ENCODE data around the gene DND1. TPM values are rescaled to one million over a fixed set of nuclear protein-coding genes. Genes with fewer than 3 reads are reported as not detected.
A peak's percentile ranks its signal among the peaks of the same experiment; 100 is the strongest.
"Not testable (repeated sequence)": the region's sequence is repeated elsewhere in the genome, so short reads cannot be mapped to it uniquely, and the experiment has no call there.

DND1 gene
- total RNA-seq, 6 experiments from 2014 or later: 0.27 to 1.4 (median 0.69) TPM

DNA sequence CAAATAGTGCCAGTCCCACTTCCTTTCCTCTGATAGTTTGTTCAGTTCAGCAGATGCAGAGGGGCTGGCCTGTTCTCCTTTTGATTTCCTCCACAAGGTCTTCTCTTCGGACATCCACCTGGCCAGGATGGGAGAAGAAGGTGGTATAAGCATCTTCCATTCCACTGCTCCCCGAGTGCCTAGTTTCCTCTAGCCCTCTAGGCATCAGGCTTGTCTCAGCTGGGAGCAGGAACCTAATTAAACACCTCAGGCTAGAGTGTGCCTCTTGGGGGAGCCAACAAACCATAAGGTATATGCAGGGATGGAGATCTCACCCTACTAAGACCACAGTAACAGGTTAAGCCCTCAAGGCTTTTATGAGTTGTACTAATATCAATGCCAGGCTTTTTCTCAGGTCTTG, 835 bp upstream of the DND1 start:
- no peaks in the 10 kb centered on the region for H3K4me1 ChIP-seq
- intact Hi-C loops (cut with DNase I): no loop called here
- no peak for ATAC-seq
- DNase-seq: no peak
- TF ChIP-seq POLR2A (IDR thresholded peaks at IDR 0.05) (no peak), CTCF (IDR thresholded peaks at IDR 0.05) (no peak)
- H3K27ac ChIP-seq: no peak overlapping the region
- H3K9me3 ChIP-seq: no peaks in the 10 kb centered on the region
- H3K4me3 ChIP-seq: no peak overlapping the region
- 63% methylated on average over 1 of the region's 2 CpGs for WGBS (ENCODE audit: insufficient coverage, low coverage, low lambda C conversion rate, missing lambda C conversion rate)
- H3K27me3 ChIP-seq: no peaks in the 10 kb centered on the region
- peaks cover 0 to 57% (median 14%) of the 10 kb centered on the region in 4 donors for H3K36me3 ChIP-seq

DNA sequence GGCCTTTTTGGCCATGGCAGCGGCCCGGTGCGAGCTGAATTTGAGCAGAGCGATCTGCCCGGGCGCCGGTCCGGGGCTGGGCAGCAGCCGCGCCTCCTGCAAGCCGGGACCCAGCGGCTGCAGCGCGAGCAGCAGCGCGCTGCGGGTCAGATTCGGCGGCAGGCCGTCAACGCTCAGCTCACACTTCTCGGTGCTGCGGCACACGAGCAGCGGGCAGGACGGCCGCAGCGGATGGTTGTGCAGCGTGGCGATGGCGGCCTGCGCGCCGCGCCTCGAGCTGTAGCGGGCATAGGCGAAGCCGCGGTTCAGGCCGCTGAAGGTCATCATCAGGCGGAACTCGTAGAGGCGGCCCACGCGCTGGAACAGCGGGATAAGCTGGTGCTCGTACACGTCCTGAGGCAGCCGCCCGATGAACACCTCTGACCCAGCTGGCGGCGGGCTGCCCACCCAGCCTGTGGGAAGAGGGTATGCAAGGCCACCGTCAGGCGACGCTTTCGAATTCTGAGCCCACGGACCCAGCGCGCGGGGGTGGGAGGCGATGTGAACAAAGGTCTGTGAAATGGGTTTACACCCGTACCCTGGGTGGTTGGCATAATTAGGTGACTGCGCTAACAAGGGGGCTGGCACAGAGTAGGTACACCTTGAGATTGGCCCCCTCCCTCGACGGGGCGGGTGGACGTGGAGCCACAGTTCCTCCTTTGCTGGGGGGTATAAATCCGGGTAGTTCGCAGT, 755 bp downstream of the DND1 start:
- WGBS (ENCODE audit: insufficient coverage, low coverage, low lambda C conversion rate, missing lambda C conversion rate): 75% methylated on average over 17 of the region's 70 CpGs
- ATAC-seq: peak; percentile 22 to 62 (median 34)
- Histone ChIP-seq H3K36me3 (peaks cover 0 to 63% (median 17%) of the 10 kb centered on the region in 4 donors), H3K4me1 (no peaks in the 10 kb centered on the region), H3K9me3 (no peaks in the 10 kb centered on the region), H3K27me3 (no peaks in the 10 kb centered on the region), H3K4me3 (no peak overlapping the region), H3K27ac (no peak overlapping the region)
- peak in 2 of 3 donors; percentile 44 to 62 for DNase-seq
- TF ChIP-seq POLR2A (IDR thresholded peaks at IDR 0.05): no peak
- no peak for TF ChIP-seq CTCF (IDR thresholded peaks at IDR 0.05)
- intact Hi-C loops (cut with DNase I): no loop called here

DNA sequence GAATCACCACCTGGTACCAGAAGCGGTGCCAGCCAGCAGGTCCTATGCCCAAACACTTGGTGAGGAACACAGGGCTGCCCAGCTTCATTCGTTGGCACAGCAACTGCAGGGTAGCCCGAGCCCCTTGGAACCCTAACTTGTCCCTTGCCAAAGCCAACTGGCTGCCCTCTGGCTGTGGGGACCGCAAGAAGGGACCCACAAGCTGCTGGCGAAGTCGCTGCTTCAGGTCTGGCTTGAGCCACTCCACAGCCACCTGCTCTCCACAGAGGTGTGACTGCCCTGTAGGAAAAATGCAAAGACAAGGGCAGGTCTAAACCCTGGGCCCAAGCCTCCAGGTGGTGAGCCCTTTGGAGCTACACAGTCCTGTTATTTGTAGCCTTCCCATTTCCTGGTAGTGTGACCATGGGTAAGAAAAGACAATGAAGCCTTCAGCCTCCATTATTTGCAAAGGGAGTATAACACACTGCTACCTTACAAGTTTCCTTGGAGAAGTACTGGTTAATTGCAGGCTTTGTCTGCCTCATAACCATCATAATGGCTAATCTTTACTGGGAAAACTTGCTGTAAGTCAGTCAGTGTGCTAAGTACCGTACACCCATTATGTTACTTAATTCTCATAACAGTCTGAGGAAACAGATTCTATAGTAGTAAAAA, 1.8 kb downstream of the DND1 start:
- H3K27ac ChIP-seq: no peak overlapping the region
- DNase-seq (no peak), ATAC-seq (no peak)
- no peaks in the 10 kb centered on the region for H3K27me3 ChIP-seq
- no peaks in the 10 kb centered on the region for H3K9me3 ChIP-seq
- no peak for TF ChIP-seq CTCF (IDR thresholded peaks at IDR 0.05)
- TF ChIP-seq POLR2A (IDR thresholded peaks at IDR 0.05): no peak
- no peak overlapping the region for H3K4me3 ChIP-seq
- WGBS (ENCODE audit: insufficient coverage, low coverage, low lambda C conversion rate, missing lambda C conversion rate): 90% methylated on average over 1 of the region's 7 CpGs
- intact Hi-C loops (cut with DNase I): no loop called here
- H3K36me3 ChIP-seq: peaks cover 0 to 52% (median 14%) of the 10 kb centered on the region in 4 donors
- H3K4me1 ChIP-seq: no peaks in the 10 kb centered on the region

DNA sequence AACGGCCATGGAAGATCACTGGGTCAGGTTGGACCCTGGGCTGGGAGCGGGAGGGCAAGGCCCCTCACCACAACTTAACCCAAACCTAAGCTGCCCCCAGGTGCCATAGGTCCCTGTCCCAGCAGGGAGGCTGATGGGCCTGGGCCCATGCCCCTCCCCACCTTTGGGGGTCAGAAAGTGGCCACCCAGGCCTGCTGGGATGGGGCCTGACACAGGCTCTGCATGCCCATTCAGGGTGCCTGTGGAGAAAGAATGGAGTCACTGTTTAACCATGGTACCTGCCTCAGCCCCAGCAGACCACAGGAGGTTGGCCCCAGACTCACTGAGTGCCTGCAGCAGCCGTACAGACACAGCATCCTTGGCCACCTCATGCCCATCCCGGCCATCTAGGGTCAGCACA, 2.3 kb downstream of the DND1 start:
- intact Hi-C loops (cut with DNase I); DNase-seq: not testable (repeated sequence)

More for the DNA sequence above, 2.3 kb downstream of the DND1 start:
- 100% methylated on average over 1 of the region's 4 CpGs for WGBS (ENCODE audit: insufficient coverage, low coverage, low lambda C conversion rate, missing lambda C conversion rate)
- H3K4me3 ChIP-seq, H3K27me3 ChIP-seq, H3K27ac ChIP-seq, H3K9me3 ChIP-seq, H3K4me1 ChIP-seq: not testable (repeated sequence)
- ATAC-seq: peak in 1 of 4 donors; percentile 6
- H3K36me3 ChIP-seq: peaks cover 0 to 47% (median 12%) of the 10 kb centered on the region in 4 donors

Data from right lobe of liver (tissue), 6 donors.